ENCODE data around the gene HABP2. TPM values are rescaled to one million over a fixed set of nuclear protein-coding genes. Genes with fewer than 3 reads are reported as not detected.

HABP2 gene
- not detected for total RNA-seq

- Mint-ChIP-seq H3K4me3 (no peak within 1 kb of the TSS), H3K4me1 (ENCODE audit: low read depth) (no peaks in the 10 kb centered on the region), H3K27ac (no peak within 1 kb of the TSS), H3K36me3 (ENCODE audit: insufficient read depth in 2 of 2) (no peaks in the 10 kb centered on the region), H3K27me3 (ENCODE audit: low read depth) (peaks cover 35% of the 10 kb centered on the region), H3K9me3 (no peaks in the 10 kb centered on the region)
- no peak for DNase-seq
- no peak for ATAC-seq (replicated peaks in 1 of 2)
These were observed at the start of gene HABP2 for GRCh38 chr10:113552701-113553100. Gene HABP2, plus strand, starts transcription at chr10:113553053. Its CDS starts 69 bp downstream, at chr10:113553122.

DNA sequence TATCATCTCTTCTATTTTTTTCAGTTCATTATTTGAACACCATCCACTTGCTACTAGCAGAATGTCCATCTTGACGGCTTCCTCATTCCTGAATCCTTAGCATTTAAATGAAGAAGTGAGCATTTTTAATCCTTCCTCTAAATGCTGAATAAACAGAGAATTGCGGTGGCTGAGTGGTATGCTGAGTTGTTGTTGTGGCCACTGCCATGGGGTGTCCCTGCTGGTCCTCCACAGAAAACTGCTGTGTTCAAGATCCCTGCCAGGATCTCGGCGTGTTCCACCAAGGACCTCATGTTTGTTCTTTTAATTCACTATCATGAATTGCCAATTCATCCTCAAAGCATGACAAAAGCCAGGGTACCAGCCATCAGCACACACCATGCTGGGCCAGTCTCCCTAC is 48.9 kb upstream of the HABP2 start:
- H3K4me1 Mint-ChIP-seq (ENCODE audit: low read depth): no peaks in the 10 kb centered on the region
- H3K27ac Mint-ChIP-seq: no peak overlapping the region
- no peak for ATAC-seq (replicated peaks in 1 of 2)
- no peak overlapping the region for H3K4me3 Mint-ChIP-seq
- H3K36me3 Mint-ChIP-seq (ENCODE audit: insufficient read depth in 2 of 2): no peaks in the 10 kb centered on the region
- H3K9me3 Mint-ChIP-seq: no peaks in the 10 kb centered on the region
- peaks cover 10% of the 10 kb centered on the region for H3K27me3 Mint-ChIP-seq (ENCODE audit: low read depth)
- no peak for DNase-seq

- no peak for ATAC-seq (replicated peaks in 1 of 2)
- Mint-ChIP-seq H3K36me3 (ENCODE audit: insufficient read depth in 2 of 2) (no peaks in the 10 kb centered on the region), H3K27ac (no peak overlapping the region), H3K4me3 (no peak overlapping the region), H3K27me3 (ENCODE audit: low read depth) (peaks cover 7% of the 10 kb centered on the region), H3K4me1 (ENCODE audit: low read depth) (no peaks in the 10 kb centered on the region), H3K9me3 (no peaks in the 10 kb centered on the region)
- no peak for DNase-seq
These were observed 48.4 kb upstream of the HABP2 start for GRCh38 chr10:113504423-113504822.

GRCh38 chr10:113506476-113506875 is 46.4 kb upstream of the HABP2 start:
- DNase-seq (no peak), ATAC-seq (replicated peaks in 1 of 2) (no peak)
- H3K4me3 Mint-ChIP-seq: no peak overlapping the region
- no peaks in the 10 kb centered on the region for H3K27me3 Mint-ChIP-seq (ENCODE audit: low read depth)
- H3K27ac Mint-ChIP-seq: no peak overlapping the region
- no peaks in the 10 kb centered on the region for H3K36me3 Mint-ChIP-seq (ENCODE audit: insufficient read depth in 2 of 2)
- no peaks in the 10 kb centered on the region for H3K9me3 Mint-ChIP-seq
- H3K4me1 Mint-ChIP-seq (ENCODE audit: low read depth): no peaks in the 10 kb centered on the region

DNA sequence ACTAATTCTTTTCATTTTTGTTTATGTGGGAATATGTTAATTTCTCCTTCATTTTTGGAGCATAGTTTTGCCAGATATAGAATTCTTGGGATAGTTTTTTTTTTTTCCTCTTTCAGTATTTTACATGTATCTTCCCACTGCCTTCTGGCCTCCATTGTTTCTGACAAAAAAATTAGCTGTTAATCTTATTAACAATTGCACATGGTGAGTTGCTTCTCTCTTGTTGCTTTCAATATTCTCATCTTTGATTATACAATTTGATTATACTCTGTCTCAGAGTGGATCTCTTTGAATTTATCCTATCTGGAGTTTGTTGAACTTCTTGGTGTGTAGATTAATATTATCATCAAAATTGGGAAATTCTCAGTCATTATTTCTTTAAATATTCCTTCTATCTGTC is 41.4 kb upstream of the HABP2 start:
- ATAC-seq (replicated peaks in 1 of 2): no peak
- Mint-ChIP-seq H3K4me1 (ENCODE audit: low read depth) (no peaks in the 10 kb centered on the region), H3K36me3 (ENCODE audit: insufficient read depth in 2 of 2) (peaks cover 0 to 1% of the 10 kb centered on the region in 2 donors), H3K4me3 (no peak overlapping the region), H3K9me3 (peaks cover 2 to 4% of the 10 kb centered on the region in 2 donors), H3K27me3 (ENCODE audit: low read depth) (no peaks in the 10 kb centered on the region), H3K27ac (no peak overlapping the region)
- no peak for DNase-seq

DNA sequence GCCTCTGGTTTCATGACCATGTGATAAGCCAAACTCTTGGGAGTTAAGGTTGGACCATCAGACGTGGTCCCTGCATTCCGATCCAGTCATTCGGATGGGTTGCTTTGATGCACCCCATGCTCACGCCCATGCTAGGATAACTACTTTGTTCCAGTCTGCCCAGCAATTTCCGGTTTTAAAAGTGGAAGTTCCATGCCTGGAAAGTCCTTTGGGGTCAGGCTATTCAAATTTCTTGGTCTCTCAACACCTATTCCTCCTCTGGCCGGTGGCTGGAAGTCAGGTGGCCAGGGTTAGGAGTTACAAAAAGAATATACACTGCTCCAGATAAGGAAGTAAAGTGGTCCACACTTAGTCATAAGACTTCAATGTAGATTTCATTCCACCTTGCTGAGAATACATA is 37.7 kb upstream of the HABP2 start:
- H3K9me3 Mint-ChIP-seq: peaks cover 2 to 4% of the 10 kb centered on the region in 2 donors
- H3K36me3 Mint-ChIP-seq (ENCODE audit: insufficient read depth in 2 of 2): peaks cover 0 to 1% of the 10 kb centered on the region in 2 donors
- H3K27ac Mint-ChIP-seq: no peak overlapping the region
- no peak overlapping the region for H3K4me3 Mint-ChIP-seq
- DNase-seq (no peak), ATAC-seq (replicated peaks in 1 of 2) (no peak)
- H3K27me3 Mint-ChIP-seq (ENCODE audit: low read depth): no peaks in the 10 kb centered on the region
- no peaks in the 10 kb centered on the region for H3K4me1 Mint-ChIP-seq (ENCODE audit: low read depth)

DNA sequence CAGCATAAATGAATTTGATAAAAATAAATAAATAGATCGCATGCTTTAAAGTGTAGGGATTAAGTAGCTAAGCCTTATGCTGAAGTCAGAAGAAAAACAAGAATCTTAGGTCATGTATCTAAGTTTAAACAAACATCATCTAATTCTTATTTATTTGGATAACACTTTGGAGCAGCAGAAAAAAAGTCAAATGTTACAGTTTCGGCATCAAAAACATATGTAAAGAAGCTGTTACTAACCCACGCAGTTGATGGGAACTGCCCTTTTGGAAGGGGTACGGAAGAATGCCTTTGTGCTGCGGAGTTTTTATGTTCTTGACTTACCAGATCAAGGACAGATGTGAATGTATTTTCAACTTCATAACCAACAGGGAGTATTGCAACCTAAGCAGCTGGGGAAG is 37.3 kb upstream of the HABP2 start:
- peaks cover 2 to 4% of the 10 kb centered on the region in 2 donors for H3K9me3 Mint-ChIP-seq
- H3K27me3 Mint-ChIP-seq (ENCODE audit: low read depth): no peaks in the 10 kb centered on the region
- ATAC-seq (replicated peaks in 1 of 2) (no peak), DNase-seq (no peak)
- H3K36me3 Mint-ChIP-seq (ENCODE audit: insufficient read depth in 2 of 2): peaks cover 0 to 1% of the 10 kb centered on the region in 2 donors
- H3K4me1 Mint-ChIP-seq (ENCODE audit: low read depth): no peaks in the 10 kb centered on the region
- no peak overlapping the region for H3K27ac Mint-ChIP-seq
- no peak overlapping the region for H3K4me3 Mint-ChIP-seq

DNA sequence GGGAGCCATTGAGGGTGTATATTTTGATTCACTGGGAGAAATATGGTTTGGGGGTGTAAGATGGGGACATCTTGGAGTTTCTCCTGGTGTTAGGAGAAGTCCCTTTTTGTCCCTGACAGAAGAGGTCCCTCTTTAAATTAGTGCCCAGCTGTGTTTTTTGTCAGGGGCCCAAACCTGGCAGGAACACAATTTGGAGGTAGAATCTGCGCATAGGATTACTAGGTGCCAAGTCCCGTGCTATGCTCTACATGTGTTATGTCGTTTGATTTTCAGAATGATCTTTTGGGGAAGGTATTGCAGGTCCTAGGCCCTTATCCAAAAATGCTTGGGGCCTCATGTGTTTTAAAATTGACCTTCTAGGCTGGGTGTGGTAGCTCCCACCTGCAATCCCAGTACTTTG is 36.8 kb upstream of the HABP2 start:
- H3K4me3 Mint-ChIP-seq: no peak overlapping the region
- H3K36me3 Mint-ChIP-seq (ENCODE audit: insufficient read depth in 2 of 2): peaks cover 0 to 1% of the 10 kb centered on the region in 2 donors
- H3K4me1 Mint-ChIP-seq (ENCODE audit: low read depth): no peaks in the 10 kb centered on the region
- ATAC-seq (replicated peaks in 1 of 2) (no peak), DNase-seq (no peak)
- no peak overlapping the region for H3K27ac Mint-ChIP-seq
- H3K9me3 Mint-ChIP-seq: peaks cover 2 to 4% of the 10 kb centered on the region in 2 donors
- H3K27me3 Mint-ChIP-seq (ENCODE audit: low read depth): peaks cover 4% of the 10 kb centered on the region

GRCh38 chr10:113517165-113517900 is 35.5 kb upstream of the HABP2 start:
- no peaks in the 10 kb centered on the region for H3K36me3 Mint-ChIP-seq (ENCODE audit: insufficient read depth in 2 of 2)
- H3K27me3 Mint-ChIP-seq (ENCODE audit: low read depth): peaks cover 6% of the 10 kb centered on the region
- ATAC-seq (replicated peaks in 1 of 2) (no peak), DNase-seq (no peak)
- H3K4me1 Mint-ChIP-seq (ENCODE audit: low read depth): no peaks in the 10 kb centered on the region
- H3K9me3 Mint-ChIP-seq: no peaks in the 10 kb centered on the region
- H3K4me3 Mint-ChIP-seq: no peak overlapping the region
- no peak overlapping the region for H3K27ac Mint-ChIP-seq

DNA sequence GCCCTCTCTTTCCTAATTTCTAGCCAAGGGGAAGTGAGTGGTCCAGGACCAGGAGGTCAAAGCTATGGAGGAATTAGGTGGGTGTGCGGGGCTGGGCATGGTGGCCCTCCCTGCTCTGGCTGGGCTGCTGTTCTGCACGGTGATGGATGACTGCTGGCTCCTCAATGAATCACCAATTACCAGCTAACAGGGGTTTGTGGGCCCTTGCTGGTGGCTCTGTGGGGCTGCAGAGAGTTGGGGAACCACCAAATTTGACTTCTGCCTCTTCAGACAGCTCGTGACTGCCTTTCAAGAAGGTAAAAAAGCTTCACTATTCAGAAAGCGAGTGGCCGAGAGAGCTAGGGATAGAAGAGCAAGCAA is 35.0 kb upstream of the HABP2 start:
- H3K27me3 Mint-ChIP-seq (ENCODE audit: low read depth): peaks cover 6% of the 10 kb centered on the region
- no peaks in the 10 kb centered on the region for H3K9me3 Mint-ChIP-seq
- H3K4me1 Mint-ChIP-seq (ENCODE audit: low read depth): no peaks in the 10 kb centered on the region
- DNase-seq (no peak), ATAC-seq (replicated peaks in 1 of 2) (no peak)
- no peak overlapping the region for H3K27ac Mint-ChIP-seq
- H3K36me3 Mint-ChIP-seq (ENCODE audit: insufficient read depth in 2 of 2): no peaks in the 10 kb centered on the region
- H3K4me3 Mint-ChIP-seq: no peak overlapping the region

- no peak for DNase-seq
- Mint-ChIP-seq H3K4me1 (ENCODE audit: low read depth) (no peaks in the 10 kb centered on the region), H3K36me3 (ENCODE audit: insufficient read depth in 2 of 2) (no peaks in the 10 kb centered on the region), H3K4me3 (no peak overlapping the region), H3K27me3 (ENCODE audit: low read depth) (peaks cover 6% of the 10 kb centered on the region), H3K9me3 (no peaks in the 10 kb centered on the region), H3K27ac (no peak overlapping the region)
- no peak for ATAC-seq (replicated peaks in 1 of 2)
These were observed 34.4 kb upstream of the HABP2 start for GRCh38 chr10:113518415-113518814.

DNA sequence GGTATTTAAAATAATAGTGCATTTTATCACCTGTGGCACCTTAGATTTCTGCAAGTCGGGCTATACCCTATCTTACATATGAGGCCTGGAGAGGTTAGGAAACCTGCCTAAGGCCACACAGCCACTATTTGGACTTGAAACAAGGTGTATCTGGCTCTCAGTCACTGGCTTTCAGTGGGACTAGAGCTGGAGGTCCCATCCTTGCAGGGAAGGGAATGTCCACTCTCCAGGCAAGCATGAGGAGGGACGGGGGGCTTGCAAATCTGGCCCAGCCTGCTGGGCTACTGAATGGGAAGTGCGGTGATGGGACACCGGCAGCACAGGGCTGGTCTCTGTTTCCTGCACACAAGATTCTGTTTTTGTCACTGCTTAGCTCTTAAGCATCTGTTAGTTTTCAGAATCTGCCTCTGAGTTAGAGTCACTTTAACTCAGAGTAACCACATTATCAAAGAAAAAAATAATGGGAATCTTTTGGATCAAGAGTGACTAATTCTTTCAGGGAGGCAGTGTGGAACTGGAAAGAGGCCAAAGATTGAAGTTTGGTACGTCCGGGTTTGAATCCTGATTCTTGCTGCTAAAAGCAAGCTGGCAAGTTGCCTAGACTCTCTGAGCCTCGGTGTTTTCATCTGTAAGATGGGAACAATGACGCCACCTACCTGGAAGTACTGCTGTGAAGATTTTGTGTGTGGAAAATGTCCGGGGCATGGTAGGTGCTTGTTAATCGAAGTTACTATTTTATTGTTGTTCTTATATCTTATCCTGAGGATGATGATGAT is 33.8 kb upstream of the HABP2 start:
- H3K27me3 Mint-ChIP-seq (ENCODE audit: low read depth): peaks cover 6% of the 10 kb centered on the region
- H3K27ac Mint-ChIP-seq: no peak overlapping the region
- no peaks in the 10 kb centered on the region for H3K36me3 Mint-ChIP-seq (ENCODE audit: insufficient read depth in 2 of 2)
- no peaks in the 10 kb centered on the region for H3K9me3 Mint-ChIP-seq
- DNase-seq (no peak), ATAC-seq (replicated peaks in 1 of 2) (no peak)
- no peaks in the 10 kb centered on the region for H3K4me1 Mint-ChIP-seq (ENCODE audit: low read depth)
- H3K4me3 Mint-ChIP-seq: no peak overlapping the region

- H3K9me3 Mint-ChIP-seq: no peaks in the 10 kb centered on the region
- peaks cover 6% of the 10 kb centered on the region for H3K27me3 Mint-ChIP-seq (ENCODE audit: low read depth)
- ATAC-seq (replicated peaks in 1 of 2): no peak
- no peak overlapping the region for H3K27ac Mint-ChIP-seq
- H3K4me3 Mint-ChIP-seq: no peak overlapping the region
- no peak for DNase-seq
- no peaks in the 10 kb centered on the region for H3K4me1 Mint-ChIP-seq (ENCODE audit: low read depth)
- no peaks in the 10 kb centered on the region for H3K36me3 Mint-ChIP-seq (ENCODE audit: insufficient read depth in 2 of 2)
These were observed 33.2 kb upstream of the HABP2 start for GRCh38 chr10:113519681-113520115.

Data from activated T-cell treated with anti-CD3 and anti-CD28 coated beads, Interleukin-2, amount 50 U/mL, for 72 hours (primary cell).